ENCODE data around the gene DIDO1.

The DIDO1 gene

GRCh38 chr20:62907384-62908317, 18.7 kb downstream of the DIDO1 start:
- DNase-seq: no peak

GRCh38 chr20:62906647-62907375, 19.5 kb downstream of the DIDO1 start:
- no peak for DNase-seq

- DNase-seq: no peak
Observed at GRCh38 chr20:62906209-62906608, 20.1 kb downstream of the DIDO1 start.

GRCh38 chr20:62905536-62906117, 20.7 kb downstream of the DIDO1 start:
- no peak for DNase-seq

- DNase-seq: no peak
Observed at GRCh38 chr20:62902926-62903615, 23.2 kb downstream of the DIDO1 start.

- DNase-seq: no peak
Observed at GRCh38 chr20:62901891-62902290, 24.4 kb downstream of the DIDO1 start.

GRCh38 chr20:62900692-62901584, 25.4 kb downstream of the DIDO1 start:
- DNase-seq: no peak

- DNase-seq: peak; percentile 80
Observed at GRCh38 chr20:62900052-62900691, 26.1 kb downstream of the DIDO1 start.

GRCh38 chr20:62899633-62900051, 26.7 kb downstream of the DIDO1 start:
- DNase-seq: no peak

- no peak for DNase-seq
Observed at GRCh38 chr20:62898970-62899632, 27.2 kb downstream of the DIDO1 start.

GRCh38 chr20:62898093-62898964, 28.0 kb downstream of the DIDO1 start:
- DNase-seq: no peak

- DNase-seq: no peak
Observed at GRCh38 chr20:62897666-62898065, 28.6 kb downstream of the DIDO1 start.

GRCh38 chr20:62896526-62896925, 29.8 kb downstream of the DIDO1 start:
- DNase-seq: no peak

GRCh38 chr20:62895539-62895938, 30.8 kb downstream of the DIDO1 start:
- no peak for DNase-seq

- no peak for DNase-seq
Observed at GRCh38 chr20:62894261-62894660, 32.0 kb downstream of the DIDO1 start.

- no peak for DNase-seq
Observed at GRCh38 chr20:62893700-62894099, 32.6 kb downstream of the DIDO1 start.

- DNase-seq: peak; percentile 43
Observed at GRCh38 chr20:62892348-62893304, 33.7 kb downstream of the DIDO1 start.

GRCh38 chr20:62891111-62891510, 35.2 kb downstream of the DIDO1 start:
- peak; percentile 56 for DNase-seq

- no peak for DNase-seq
Observed at GRCh38 chr20:62890444-62890843, 35.9 kb downstream of the DIDO1 start.

All from activated CD4-positive, alpha-beta T cell treated with anti-CD3 and anti-CD28 coated beads, Interleukin-2, amount 50 U/mL, for 1 hour (primary cell).